Measurements from ENCODE around the gene NFE2.
"Not testable (repeated sequence)": the region's sequence is repeated elsewhere in the genome, so short reads cannot be mapped to it uniquely, and the experiment has no call there.

Gene NFE2

DNA sequence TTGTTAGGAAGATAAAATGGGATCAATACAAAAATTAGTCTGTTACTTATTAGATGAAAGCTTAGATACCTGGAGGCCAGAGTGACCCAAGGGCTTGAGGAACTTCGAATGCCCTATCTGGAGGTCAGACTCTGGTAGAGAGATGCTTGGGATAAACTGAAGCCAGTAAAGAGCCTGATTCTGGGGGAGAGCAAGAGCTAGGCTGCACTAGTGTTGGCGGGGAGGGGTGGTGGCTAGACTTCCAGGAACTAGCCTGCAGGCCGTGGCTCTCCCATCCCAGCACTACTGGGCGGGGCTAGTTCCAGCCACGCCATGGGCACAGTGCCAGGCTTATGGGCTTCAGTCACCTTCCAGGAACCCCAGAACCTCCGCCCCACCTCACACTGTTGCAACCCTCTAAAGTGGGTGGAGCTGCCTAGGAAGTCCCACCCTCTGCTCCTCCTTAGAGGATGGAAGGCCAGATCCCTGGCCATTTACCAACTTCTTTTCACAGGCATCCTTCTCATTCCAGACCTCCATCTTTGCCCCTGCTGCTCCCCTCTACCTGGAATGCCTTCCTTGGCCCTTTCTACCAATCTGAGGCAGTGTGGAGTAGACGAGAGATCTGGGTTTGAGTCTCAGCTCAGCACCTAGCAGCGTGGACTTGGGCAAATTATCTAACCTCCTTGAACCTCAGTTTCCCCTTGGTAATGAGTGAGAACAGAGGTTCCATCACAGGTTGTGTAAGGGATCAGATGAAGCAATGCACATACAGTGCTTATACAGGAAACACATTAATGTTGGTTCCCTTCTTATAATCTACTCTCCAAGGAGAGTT is 6.3 kb upstream of the NFE2 start:
- DNase-seq (ENCODE audit: low read depth), result no peak

GRCh38 chr12:54304187-54304810 is 3.5 kb upstream of the NFE2 start:
- peak; percentile 35 for DNase-seq (ENCODE audit: low read depth)

DNA sequence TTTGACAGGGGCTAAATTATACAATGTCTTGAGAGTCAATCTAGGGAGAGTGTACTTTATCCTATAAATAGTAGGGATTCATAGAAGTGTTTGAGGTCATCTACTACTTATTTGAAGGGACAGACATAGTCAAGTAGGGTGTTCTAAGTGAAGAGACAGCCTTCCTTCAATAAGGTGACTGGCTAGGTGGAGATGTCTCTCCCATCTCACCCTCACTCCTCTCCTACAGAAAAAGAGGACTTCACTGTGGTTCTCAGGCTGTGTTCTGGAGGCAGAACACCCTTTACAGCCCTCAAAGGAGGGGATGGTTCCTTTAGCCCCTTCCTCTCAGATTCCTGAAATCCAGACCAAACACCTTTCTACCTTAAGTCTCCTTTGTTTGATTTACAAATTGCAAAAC is 2.8 kb upstream of the NFE2 start:
- no peak for DNase-seq (ENCODE audit: low read depth)

- DNase-seq (ENCODE audit: low read depth), result no peak
These were observed 723 bp upstream of the NFE2 start for GRCh38 chr12:54301428-54302048.

DNA sequence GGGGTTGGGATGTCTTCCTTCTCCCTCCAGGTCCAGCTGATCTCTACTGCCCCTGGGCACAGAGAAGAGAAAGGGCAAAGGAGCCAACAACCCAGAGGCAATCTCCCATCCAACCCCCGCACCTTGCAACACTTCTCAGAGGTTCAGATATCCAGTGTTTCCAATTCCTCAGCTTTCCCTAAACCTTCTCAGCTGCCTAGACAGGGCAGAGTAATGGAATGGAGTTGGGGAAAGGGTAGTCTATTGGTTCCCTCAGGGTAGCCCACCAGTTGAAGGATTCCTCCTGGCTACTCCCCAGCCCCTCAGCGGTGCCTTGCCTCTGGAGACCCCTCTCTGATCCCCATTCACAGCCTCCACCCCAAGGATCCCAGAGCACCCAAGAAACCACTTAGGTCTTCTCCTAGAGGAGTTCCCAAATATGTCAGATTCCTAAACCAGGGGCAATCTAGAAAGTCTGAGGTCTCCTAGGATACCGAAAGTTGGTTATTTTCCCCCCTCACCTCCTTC is 537 bp downstream of the NFE2 start:
- DNase-seq (ENCODE audit: low read depth), result no peak

GRCh38 chr12:54299515-54300224 is 1.1 kb downstream of the NFE2 start:
- no peak for DNase-seq (ENCODE audit: low read depth)

- DNase-seq (ENCODE audit: low read depth), result no peak
These were observed 1.9 kb downstream of the NFE2 start for GRCh38 chr12:54298904-54299303.

GRCh38 chr12:54296393-54297099 is 4.3 kb downstream of the NFE2 start:
- no peak for DNase-seq (ENCODE audit: low read depth)

DNA sequence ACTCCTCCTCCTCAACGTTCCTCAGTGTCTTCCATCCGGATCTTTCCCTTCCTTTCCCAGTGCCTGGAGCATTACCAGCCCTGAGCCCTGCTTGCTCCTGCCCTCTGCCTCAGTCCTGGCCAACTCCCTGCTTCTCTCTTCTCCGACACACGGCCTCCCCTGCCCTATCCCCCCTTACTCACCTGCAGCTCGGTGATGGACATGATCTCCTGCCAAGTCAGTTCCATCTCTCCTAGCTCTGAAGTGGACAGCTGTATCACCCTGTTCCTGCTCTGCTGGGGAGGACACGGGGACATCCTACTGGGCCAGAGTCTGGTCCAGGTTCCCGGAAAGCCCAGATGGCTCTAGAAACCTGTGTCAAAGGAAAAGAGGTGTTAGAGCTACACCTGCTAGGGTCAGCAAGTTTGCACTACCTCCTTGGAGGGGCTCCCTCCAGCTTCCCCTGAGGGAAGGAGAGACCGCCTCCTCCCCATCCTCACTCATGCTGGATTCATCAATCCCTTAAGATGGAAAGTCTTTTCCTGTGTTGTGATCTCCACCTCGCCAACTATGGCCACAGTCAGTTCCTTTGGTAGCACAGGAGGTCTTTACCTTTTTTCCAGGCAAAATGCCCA is 5.8 kb downstream of the NFE2 start:
- DNase-seq (ENCODE audit: low read depth), result no peak

DNA sequence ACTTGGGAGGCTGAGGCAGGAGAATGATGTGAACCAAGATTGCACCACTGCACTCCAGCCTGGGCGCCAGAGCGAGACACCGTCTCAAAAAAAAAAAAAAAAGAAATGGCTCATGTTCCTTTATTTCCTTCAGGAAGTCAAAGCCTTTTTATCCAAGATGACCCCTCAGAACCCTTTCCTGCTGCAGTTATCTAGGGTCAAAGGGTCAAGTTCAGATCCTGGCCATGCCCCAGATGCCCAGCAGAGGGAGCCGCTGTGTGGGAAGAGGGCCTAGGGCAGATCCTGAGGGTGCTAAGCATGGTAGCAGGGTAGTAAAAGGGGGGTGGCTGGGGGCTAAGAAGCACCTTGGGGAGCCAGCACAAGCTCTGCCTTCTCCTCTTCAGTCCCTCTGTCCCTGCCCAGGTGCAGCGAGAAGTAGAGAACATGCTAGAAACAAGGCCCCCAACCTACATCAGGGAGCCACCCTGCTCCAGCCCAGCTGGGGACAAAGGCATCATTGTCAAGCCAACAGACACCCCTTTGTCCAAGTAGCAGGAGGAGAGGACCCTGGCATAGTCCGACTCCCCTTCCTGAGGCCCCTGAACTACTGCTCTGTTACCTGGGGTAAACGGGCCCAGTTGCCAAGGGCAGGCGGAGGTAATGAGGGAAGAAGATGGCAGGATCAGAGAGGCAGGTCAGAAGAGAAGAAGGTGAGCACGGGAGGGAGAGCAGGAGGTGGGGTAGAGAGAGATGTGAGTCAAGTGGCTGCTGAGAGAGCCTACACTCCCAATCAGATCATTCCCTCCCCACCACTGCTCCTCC is 6.5 kb downstream of the NFE2 start:
- no peak for DNase-seq (ENCODE audit: low read depth)

DNA sequence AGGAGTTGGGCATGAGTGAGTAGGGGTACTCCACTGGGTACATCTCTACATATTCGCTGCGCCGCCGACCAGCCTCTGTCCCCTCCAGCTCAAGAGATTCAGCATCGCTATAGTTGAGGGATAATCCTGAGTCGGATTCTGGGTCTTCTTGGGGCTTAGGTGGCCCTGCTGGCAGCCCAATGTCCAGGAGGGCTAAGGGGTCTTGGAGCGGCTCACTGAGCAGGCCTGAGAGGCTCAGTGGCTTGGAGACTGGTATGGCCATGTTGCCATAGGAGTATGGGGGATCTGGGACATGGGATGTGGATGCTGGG is 7.9 kb downstream of the NFE2 start:
- no peak for DNase-seq (ENCODE audit: low read depth)

DNA sequence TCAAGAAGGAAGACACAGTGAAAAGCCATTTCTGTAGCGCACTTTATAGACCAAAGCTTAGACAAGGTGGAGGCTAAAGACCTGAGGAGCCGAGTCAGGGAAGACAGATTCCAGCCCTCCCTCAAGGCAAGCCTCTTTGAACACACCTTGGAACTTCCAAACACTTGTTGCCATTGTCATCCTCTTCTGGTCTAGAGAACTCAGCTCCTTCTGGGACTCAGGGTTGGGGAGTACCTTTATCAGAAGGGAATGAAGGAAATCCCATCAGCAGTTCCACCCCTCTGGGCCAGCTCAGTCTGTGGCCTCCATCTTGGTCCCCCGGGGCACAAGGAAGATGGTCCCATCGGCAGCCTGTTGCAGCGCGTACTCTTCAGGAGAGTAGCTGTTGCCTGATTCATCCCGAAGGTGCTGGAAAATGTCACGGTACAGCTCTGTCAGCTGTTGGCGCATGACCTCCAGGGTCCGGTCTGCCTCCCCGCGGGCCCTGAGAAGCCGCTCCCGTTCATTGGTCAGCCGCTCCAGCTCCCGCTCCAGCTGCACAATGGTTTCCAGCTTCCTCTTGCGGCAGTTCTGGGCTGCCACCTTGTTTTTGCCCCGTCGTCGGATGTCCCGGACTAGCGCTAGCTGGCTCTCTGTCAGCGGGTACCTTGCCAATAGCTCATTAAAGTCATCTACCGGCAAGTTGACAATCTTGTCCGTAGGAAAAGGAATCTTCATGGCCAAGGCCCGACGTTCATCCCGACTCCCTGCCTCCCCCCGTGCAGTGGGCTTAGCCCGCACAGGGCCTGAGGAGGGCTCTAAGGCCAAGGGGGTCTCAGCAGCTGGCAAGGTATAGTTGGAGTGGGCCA is 8.5 kb downstream of the NFE2 start:
- DNase-seq (ENCODE audit: low read depth), result no peak

DNA sequence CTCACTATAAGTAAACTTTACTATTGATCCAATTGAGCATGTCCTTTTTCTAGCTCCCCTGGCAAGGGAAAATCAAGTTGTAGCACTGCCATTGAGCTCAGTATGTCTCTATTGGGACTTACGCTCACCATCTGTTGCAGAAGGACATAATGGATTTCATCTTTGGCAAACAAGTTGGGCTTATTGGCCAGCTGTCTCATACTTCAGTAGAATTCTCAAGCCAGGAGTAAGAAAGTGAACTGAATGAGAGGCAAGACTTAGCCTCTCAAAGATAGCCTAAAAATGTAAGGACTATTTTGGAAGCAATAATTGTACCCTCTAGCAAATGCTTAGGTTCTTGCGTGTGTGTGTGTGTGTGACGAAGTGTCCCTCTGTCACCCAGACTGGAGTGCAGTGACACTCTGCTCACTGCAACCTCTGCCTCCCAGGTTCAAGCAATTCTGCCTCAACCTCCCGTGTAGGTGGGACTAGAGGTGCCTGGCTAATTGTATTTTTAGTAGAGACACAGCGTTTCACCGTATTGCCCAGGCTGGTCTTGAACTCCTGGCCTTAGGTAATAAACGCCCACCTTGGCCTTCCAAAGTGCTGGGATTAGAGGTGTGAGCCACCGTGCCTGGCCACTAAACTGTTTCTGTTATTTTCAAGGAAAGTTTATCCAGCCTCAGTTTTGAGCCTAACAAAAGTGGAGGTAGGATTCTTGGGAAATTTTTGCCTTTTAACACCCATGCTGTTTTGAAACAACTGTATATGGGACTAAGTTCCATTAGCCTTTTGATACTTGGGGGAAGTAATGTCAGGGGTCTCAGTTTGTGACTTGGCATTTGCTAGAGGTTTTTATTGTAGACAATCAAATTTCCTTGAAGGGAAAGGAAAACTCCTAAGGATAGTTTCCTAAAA is 13.3 kb downstream of the NFE2 start:
- DNase-seq (ENCODE audit: low read depth), result no peak

DNA sequence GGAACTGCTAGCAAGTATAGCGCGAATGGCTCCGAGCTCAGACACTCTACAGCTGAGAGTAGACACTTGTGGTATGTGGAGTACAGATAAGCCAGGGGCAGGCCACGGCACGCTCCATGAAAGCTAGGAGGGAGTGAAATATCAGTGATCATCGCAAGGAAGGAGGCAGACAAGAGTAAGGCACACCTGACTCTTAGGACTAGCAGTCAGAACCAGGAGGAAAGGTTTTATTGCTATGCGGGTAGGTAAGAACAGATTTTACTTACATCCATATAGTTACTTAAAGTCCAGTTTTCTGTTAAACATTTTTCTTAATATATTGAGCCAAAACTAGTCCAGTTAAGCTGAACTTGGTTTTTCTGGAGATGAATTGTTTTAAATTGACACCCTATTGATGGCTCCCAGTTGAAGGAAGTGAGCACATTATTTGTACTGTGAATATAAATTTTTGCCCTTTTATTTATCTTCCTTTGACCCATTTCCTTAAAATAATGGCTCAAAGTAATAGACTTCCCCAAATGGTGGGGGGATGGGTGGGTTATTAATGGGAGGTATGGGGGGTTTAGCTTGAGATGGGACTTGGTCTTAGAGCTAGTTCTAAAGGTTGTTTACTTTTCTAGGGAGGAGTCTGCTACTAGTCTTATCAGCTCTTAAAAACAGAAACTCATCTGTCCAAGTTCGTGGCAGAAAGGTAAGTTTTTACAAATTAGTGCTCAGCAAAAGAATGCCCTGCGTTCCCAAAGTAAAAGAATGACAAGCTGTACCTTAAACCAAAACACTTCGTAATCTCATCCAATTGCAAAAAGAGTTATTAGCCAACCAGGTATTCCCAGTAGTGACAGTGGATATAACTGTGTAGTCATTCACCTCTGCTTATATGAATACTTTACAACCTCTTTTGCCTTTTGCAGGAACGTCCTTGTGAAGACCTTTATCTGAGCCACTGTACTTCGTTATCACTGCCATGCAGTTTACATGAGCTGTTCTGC is 14.5 kb downstream of the NFE2 start:
- DNase-seq (ENCODE audit: low read depth), result no peak

- DNase-seq (ENCODE audit: low read depth), result no peak
These were observed 15.4 kb downstream of the NFE2 start for GRCh38 chr12:54285150-54286041.

GRCh38 chr12:54284070-54284780 is 16.6 kb downstream of the NFE2 start:
- not testable (repeated sequence) for DNase-seq (ENCODE audit: low read depth)

Data from GM04504 (cell line).